Measurements from ENCODE around the gene RAB4B.

DNA sequence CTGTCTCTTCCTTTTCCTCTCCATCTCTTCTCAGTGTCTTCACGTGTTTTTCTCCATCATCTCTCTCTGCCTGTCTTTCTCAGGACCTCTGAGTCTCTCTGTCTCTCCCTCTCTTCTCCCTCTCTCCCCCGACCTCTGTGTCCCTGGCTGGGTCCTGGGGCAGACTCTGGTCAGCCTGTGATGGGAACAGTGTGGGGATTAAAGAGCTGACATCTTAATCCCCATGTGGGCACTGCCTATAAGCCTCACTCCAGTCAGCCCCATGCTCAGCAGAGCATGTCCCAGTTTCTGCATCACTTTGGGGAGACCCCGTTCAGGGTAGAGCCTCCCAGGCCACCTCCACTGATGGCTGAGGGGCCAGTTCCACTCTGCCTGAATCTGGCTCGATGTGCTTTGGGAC lies 37.2 kb downstream of the RAB4B start:
- TF ChIP-seq, protein P1, sequence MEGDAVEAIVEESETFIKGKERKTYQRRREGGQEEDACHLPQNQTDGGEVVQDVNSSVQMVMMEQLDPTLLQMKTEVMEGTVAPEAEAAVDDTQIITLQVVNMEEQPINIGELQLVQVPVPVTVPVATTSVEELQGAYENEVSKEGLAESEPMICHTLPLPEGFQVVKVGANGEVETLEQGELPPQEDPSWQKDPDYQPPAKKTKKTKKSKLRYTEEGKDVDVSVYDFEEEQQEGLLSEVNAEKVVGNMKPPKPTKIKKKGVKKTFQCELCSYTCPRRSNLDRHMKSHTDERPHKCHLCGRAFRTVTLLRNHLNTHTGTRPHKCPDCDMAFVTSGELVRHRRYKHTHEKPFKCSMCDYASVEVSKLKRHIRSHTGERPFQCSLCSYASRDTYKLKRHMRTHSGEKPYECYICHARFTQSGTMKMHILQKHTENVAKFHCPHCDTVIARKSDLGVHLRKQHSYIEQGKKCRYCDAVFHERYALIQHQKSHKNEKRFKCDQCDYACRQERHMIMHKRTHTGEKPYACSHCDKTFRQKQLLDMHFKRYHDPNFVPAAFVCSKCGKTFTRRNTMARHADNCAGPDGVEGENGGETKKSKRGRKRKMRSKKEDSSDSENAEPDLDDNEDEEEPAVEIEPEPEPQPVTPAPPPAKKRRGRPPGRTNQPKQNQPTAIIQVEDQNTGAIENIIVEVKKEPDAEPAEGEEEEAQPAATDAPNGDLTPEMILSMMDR (conservative IDR thresholded peaks at IDR 0.05; ENCODE audit: low read length): no peak
- TF ChIP-seq EZH2phosphoT487 (IDR thresholded peaks at IDR 0.05; ENCODE audit: borderline replicate concordance): no peak

Data from Loucy (cell line).